Dendritic cell treated with granulocyte-macrophage colony-stimulating factor and Interleukin-4, amounts not matched to agents 40 ng/mL and 50 ng/mL, for 4 days (primary cell): ENCODE data around the gene TEX10.
"Not testable (repeated sequence)": the region's sequence is repeated elsewhere in the genome, so short reads cannot be mapped to it uniquely, and the experiment has no call there.

ENCODE experiments used
- H3K27ac Mint-ChIP-seq: one replicate; pipeline ENCODE4 v1.8.0; 2022; ENCODE audit warnings: mild to moderate bottlenecking, mixed read lengths
- H3K27me3 Mint-ChIP-seq: one replicate; pipeline ENCODE4 v1.8.0; 2022; ENCODE audit warnings: mild to moderate bottlenecking, mixed read lengths
- H3K36me3 Mint-ChIP-seq: one replicate; pipeline ENCODE4 v1.8.0; 2022; ENCODE audit warnings: low read depth, mixed read lengths
- H3K4me1 Mint-ChIP-seq: one replicate; pipeline ENCODE4 v1.8.0; 2022; ENCODE audit warnings: low read depth, mixed read lengths
- H3K4me3 Mint-ChIP-seq: one replicate; pipeline ENCODE4 v1.8.0; 2022; ENCODE audit warnings: mild to moderate bottlenecking, moderate library complexity, mixed read lengths
- H3K9me3 Mint-ChIP-seq: one replicate; pipeline ENCODE4 v1.8.0; 2022; ENCODE audit warnings: mixed read lengths
- intact Hi-C: fragments of 100-400 bp; cut with micrococcal nuclease; formaldehyde crosslinking; loops from one replicate; pipeline ENCODE4 v1.15.0; 2022

Gene TEX10

DNA sequence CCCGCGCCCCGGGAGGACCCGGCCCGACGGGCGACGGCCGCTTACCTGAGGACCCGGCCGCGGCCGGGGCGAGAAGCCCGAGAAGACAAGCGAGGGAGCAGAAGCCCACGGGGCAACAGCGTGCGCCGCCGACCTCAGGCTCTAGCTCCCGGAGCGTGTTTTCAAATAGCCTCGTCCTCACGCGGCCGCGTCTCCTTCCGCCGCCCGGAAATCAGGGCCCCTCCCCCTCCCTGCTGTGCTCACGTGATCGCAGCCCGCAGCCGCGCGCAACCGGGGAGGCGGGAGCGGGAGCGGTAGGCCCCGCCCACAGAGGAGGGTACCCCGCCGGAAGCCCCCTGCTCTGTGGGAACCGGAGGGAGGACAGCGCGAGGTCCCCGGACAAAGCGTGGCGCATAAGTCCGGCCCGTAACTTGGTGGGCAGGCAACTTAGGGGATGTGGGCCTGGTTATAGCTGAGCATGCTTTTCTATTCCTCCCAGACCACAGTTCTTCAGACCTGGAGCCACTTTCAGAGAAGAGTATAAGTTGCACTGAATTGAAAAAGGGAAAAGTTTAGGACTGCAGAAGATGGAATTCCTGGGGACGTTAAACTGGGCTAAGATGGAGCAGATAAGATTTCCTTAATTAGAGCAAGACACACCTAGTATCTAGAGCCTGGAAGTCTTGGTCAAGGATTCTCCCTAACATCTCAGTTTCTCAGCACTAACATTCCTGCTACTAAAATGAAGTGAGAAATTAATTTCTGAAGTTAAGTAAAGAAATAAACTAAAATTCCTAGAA is at the start of gene TEX10:
TSS of gene TEX10 (minus strand) at position 216 of the 779 bp plus-strand sequence. CDS start 3,579 bp downstream, outside the sequence.
- Mint-ChIP-seq H3K4me1 (peaks cover 35% of the 10 kb centered on the region), H3K27ac (peak within 1 kb of the TSS; percentile 92), H3K4me3 (peak within 1 kb of the TSS; percentile 95), H3K9me3 (no peaks in the 10 kb centered on the region), H3K27me3 (no peaks in the 10 kb centered on the region), H3K36me3 (peaks cover 16% of the 10 kb centered on the region)
- intact Hi-C loops, result loop anchor here (1.0 to 10.0 kb wide), 4 partner anchors 58 to 258 kb away; partner anchors contain the start of genes ERP44, INVS and MSANTD3

DNA sequence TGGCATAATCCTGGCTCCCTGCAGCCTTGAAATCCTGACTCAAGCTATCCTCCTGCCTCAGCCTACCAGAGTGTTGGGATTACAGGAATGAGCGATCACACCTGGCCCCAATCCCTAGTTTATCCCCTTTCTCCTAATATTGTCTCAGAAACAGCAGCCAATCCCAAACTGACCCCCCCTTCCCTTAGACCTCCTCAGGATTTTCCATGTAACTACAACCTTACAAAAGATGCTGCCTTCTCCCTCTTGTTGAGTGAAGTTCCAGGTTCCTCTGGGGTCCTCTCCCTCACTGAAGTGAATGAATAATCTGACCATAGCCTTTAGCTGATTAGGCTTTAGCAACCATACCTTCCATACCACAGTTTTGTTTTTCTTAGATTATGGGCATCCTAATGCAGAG is 48.3 kb upstream of the TEX10 start:
- no peaks in the 10 kb centered on the region for H3K27me3 Mint-ChIP-seq
- intact Hi-C loops, result no loop called here

GRCh38 chr9:100397529-100398266 is 45.0 kb upstream of the TEX10 start:
- H3K36me3 Mint-ChIP-seq, result no peaks in the 10 kb centered on the region
- intact Hi-C loops, result no loop called here
- peaks cover 14% of the 10 kb centered on the region for H3K4me1 Mint-ChIP-seq
- H3K9me3 Mint-ChIP-seq, result peaks cover 7% of the 10 kb centered on the region
- peak overlapping the region; percentile 30 for H3K27ac Mint-ChIP-seq
- no peaks in the 10 kb centered on the region for H3K27me3 Mint-ChIP-seq
- H3K4me3 Mint-ChIP-seq, result no peak overlapping the region

More for the DNA sequence above, 48.3 kb upstream of the TEX10 start:
- Mint-ChIP-seq H3K4me1 (no peaks in the 10 kb centered on the region), H3K36me3 (no peaks in the 10 kb centered on the region), H3K9me3 (no peaks in the 10 kb centered on the region), H3K27ac (no peak overlapping the region), H3K4me3 (no peak overlapping the region)

- Mint-ChIP-seq H3K4me1 (peaks cover 14% of the 10 kb centered on the region), H3K27ac (no peak overlapping the region), H3K9me3 (peaks cover 7% of the 10 kb centered on the region), H3K4me3 (no peak overlapping the region), H3K36me3 (no peaks in the 10 kb centered on the region), H3K27me3 (no peaks in the 10 kb centered on the region)
- intact Hi-C loops, result no loop called here
Observed at GRCh38 chr9:100396769-100397168, 44.0 kb upstream of the TEX10 start.

DNA sequence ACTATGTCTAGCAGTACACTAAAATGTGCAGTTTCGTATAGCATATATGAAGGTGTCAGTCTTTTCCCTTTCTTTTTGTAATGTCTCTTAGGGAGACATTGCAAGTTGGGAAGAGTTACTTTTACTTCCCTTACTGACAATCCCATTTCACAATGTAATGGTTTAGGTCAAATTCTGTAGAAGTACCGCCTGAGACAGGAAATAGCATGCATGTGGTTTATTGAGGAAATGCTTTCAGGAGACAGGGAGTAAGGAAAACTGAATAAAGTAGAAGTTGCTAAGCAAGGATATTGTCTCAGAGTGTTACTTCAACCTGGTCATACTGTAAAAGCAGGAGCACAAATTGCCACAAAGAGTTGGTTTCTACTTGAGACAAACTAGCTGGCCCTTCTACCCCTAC is 42.1 kb upstream of the TEX10 start:
- Mint-ChIP-seq H3K9me3 (peaks cover 7% of the 10 kb centered on the region), H3K36me3 (no peaks in the 10 kb centered on the region), H3K27ac (peak overlapping the region; percentile 90), H3K27me3 (no peaks in the 10 kb centered on the region), H3K4me3 (peak overlapping the region; percentile 17), H3K4me1 (peaks cover 14% of the 10 kb centered on the region)
- intact Hi-C loops, result no loop called here

DNA sequence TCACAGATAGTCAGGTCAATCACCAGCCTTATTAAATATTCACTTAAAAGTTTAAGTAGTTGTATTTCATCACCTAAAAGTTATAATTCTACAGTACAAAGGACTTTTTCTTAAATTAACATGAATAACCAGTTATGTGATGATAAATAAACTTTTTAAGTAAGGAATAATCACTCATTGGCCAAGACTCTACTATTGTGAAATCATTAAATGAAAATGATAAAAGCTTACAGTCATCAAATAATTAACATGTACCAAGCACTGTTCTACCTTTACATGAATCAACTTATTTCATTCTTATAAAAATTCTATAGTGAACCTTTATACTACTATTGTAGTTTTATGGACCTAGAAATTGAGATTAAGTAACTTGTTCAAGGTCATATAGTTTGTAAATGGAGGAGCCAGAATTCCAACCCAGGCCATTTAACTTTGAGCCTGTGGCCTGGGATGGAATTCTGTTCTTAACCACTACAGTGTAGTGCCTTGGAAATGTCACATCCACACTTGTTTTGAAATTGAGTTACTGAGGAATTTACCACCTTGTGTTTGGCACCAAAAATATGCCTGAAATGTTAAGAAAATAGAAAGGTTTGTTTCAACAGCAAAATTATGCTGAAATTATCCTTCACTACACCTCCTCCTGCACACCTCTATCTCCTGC is 41.4 kb upstream of the TEX10 start:
- Mint-ChIP-seq H3K27me3 (no peaks in the 10 kb centered on the region), H3K4me1 (peaks cover 16% of the 10 kb centered on the region), H3K4me3 (no peak overlapping the region), H3K27ac (peak overlapping the region; percentile 90), H3K9me3 (peaks cover 7% of the 10 kb centered on the region), H3K36me3 (no peaks in the 10 kb centered on the region)
- intact Hi-C loops, result no loop called here

DNA sequence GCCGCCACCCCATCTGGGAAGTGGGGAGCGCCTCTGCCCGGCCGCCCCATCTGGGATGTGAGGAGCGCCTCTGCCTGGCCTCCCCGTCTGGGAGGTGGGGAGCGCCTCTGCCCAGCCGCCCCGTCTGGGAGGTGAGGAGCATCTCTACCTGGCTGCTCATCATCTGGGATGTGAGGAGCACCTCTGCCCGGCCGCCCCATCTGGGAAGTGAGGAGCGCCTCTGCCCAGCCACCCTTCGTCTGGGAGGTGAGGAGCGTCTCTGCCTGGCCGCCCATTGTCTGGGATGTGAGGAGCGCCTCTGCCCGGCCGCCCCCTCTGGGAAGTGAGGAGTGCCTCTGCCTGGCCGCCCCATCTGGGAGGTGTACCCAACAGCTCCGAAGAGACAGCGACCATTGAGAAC is 40.2 kb upstream of the TEX10 start:
- H3K9me3 Mint-ChIP-seq, H3K27me3 Mint-ChIP-seq, H3K36me3 Mint-ChIP-seq, intact Hi-C loops, H3K4me3 Mint-ChIP-seq: not testable (repeated sequence)
- peaks cover 24% of the 10 kb centered on the region for H3K4me1 Mint-ChIP-seq
- peak overlapping the region; percentile 64 for H3K27ac Mint-ChIP-seq

DNA sequence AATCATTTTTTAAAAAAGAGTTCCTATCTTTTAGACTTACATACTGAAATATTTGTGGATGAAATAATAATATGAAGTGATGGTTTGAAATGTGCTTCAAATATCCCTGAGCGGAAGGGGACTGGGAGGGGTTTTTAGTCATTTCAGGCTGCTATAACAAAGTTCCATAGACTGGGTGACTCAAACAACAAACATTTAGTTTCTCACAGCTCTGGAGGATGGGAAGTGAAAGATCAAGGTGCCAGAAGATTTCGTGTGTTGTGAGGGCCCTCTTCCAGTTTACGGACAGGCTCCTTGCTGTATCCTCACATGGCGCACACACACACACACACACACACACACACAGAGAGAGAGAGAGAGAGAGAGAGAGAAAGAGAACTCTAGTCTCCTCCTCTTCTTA is 27.1 kb upstream of the TEX10 start:
- Mint-ChIP-seq H3K36me3 (no peaks in the 10 kb centered on the region), H3K27ac (no peak overlapping the region), H3K4me1 (peaks cover 5% of the 10 kb centered on the region), H3K27me3 (no peaks in the 10 kb centered on the region), H3K4me3 (no peak overlapping the region), H3K9me3 (peaks cover 12% of the 10 kb centered on the region)
- intact Hi-C loops, result no loop called here

- Mint-ChIP-seq H3K27me3 (no peaks in the 10 kb centered on the region), H3K27ac (no peak overlapping the region), H3K36me3 (no peaks in the 10 kb centered on the region), H3K4me3 (no peak overlapping the region), H3K9me3 (no peaks in the 10 kb centered on the region), H3K4me1 (peaks cover 5% of the 10 kb centered on the region)
- intact Hi-C loops, result no loop called here
Observed at GRCh38 chr9:100377015-100377414, 24.3 kb upstream of the TEX10 start.

DNA sequence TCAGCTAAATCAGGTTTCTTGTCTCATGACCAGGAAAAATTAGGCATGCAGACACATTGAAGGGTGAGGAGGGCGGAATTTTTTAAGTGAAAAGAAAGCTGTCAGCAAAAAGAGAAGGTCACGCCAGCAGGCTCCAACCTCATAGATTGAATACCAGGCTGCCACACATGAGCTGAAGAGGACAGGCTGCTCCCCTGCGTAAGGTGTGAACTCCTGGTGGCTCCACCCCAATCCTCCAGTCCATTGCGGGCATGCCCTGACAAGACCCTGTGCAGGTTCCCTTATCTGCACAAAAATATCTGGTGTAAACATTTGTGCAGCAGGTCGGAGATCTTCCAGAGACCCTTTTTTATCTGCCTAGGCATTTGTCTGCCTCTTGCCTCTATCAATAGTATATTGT is 22.9 kb upstream of the TEX10 start:
- H3K9me3 Mint-ChIP-seq, result no peaks in the 10 kb centered on the region

GRCh38 chr9:100372648-100373047 is 19.9 kb upstream of the TEX10 start:
- Mint-ChIP-seq H3K27me3 (no peaks in the 10 kb centered on the region), H3K4me3 (no peak overlapping the region), H3K27ac (no peak overlapping the region), H3K9me3 (peaks cover 18% of the 10 kb centered on the region), H3K4me1 (peaks cover 5% of the 10 kb centered on the region), H3K36me3 (no peaks in the 10 kb centered on the region)
- intact Hi-C loops, result no loop called here

More for the DNA sequence above, 22.9 kb upstream of the TEX10 start:
- Mint-ChIP-seq H3K36me3 (no peaks in the 10 kb centered on the region), H3K4me3 (no peak overlapping the region), H3K27ac (no peak overlapping the region), H3K27me3 (no peaks in the 10 kb centered on the region), H3K4me1 (peaks cover 5% of the 10 kb centered on the region)
- intact Hi-C loops, result no loop called here

DNA sequence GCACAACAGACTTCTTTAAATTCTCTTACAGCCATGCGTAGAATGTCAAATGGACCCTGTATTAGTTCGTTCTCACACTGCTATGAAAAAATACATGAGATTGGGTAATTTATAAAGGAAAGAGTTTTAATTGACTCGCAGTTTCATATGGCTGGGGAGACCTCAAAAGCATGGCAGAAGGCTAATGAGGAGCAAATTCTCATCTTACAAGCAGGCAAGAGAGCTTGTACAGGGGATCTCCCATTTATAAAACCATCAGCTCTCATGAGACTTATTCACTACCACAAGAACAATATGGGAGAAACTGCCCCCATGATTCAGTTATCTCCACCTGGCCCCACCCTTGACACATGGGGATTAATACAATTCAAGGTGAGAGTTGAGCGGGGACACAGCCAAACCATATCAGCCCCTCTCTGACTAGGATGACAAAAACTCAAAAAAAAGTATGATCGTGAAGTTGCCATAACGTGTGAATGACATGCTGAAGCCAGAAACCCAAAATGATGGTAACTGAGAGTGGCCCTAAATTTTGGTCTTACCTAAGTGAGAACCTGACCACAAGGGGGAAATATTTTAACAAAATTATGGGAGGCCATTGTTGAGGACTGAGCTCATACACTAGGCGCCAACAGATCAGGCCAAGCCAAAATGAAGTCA is 17.5 kb upstream of the TEX10 start:
- Mint-ChIP-seq H3K9me3 (peaks cover 30% of the 10 kb centered on the region), H3K27ac (no peak overlapping the region), H3K36me3 (no peaks in the 10 kb centered on the region), H3K27me3 (no peaks in the 10 kb centered on the region), H3K4me3 (no peak overlapping the region), H3K4me1 (no peaks in the 10 kb centered on the region)
- intact Hi-C loops, result no loop called here

DNA sequence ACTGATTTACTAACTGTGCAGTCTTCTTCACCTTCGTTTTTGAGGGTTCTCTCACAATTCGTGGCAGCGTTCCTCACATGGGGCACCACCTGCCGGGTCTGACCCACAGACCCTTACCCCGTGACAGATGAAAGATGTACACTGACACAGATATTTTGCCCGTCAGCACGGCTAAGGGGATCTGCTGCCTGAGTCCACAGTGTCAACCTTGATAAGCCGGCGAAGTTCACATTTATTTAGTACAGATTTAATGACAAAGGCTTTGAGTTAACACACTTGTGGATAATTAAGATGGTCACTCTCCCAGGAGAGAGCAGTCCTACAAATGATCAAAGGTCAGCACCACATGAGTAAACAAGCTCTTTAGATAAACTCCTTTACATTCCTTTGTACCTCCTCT is 15.9 kb upstream of the TEX10 start:
- no peaks in the 10 kb centered on the region for H3K36me3 Mint-ChIP-seq
- no peaks in the 10 kb centered on the region for H3K27me3 Mint-ChIP-seq
- intact Hi-C loops, result no loop called here
- H3K4me3 Mint-ChIP-seq, result no peak overlapping the region
- H3K9me3 Mint-ChIP-seq, result peaks cover 45% of the 10 kb centered on the region
- H3K27ac Mint-ChIP-seq, result no peak overlapping the region
- H3K4me1 Mint-ChIP-seq, result no peaks in the 10 kb centered on the region

DNA sequence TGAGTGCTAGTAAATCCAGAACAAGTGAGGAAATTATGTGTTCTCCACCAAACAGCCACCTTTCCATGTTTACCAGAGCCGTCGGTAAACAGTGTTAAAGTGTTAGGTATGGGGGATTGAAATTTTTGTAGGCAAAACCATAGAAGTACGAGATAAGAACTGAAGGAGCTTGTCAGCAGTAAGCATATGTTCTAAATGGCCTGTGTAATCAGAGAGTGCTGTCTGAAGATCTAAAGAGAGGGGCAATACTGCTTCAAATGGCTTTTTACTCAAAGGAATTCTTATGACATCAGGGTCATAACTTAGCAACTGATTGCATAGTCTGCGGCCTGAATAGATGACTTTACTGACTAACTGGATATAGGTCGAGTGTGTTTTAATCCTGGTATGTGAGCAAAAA is 13.4 kb upstream of the TEX10 start:
- no peaks in the 10 kb centered on the region for H3K36me3 Mint-ChIP-seq
- H3K27ac Mint-ChIP-seq, result no peak overlapping the region
- no peaks in the 10 kb centered on the region for H3K27me3 Mint-ChIP-seq
- H3K9me3 Mint-ChIP-seq, result peaks cover 55% of the 10 kb centered on the region
- no peak overlapping the region for H3K4me3 Mint-ChIP-seq
- intact Hi-C loops, result no loop called here
- H3K4me1 Mint-ChIP-seq, result no peaks in the 10 kb centered on the region
